Measurements from ENCODE around the gene FAM120A.

The FAM120A gene

DNA sequence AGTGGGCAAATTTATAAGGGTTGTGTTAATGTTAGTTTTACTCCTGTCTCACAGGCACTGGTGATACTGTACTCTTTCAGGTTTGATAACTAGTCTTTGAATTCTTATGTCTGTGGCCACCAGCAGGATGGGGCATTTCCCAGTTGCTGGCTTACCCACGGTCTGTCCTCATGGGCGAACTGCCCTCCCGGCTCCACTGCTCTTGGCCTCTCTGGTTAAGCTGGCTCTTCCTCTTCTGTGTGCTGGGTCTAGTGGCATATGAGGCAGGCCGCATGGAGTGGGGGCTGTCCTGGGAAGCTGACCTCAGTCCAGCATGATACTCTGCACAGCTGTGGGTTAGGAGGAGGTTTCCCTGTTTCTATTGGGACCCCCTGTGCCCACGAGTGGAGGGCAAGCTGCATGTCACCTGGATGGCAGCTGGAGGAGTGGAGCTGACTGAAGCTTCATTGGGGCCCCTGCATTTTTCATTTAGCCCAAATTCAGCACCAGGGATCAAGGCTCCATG is 144.4 kb downstream of the FAM120A start:
- no peak for DNase-seq (ENCODE audit: extremely low read depth, low read depth)
- no peak overlapping the region for H3K4me3 ChIP-seq (replicated peaks; ENCODE audit: low read depth, low read length)
- TF ChIP-seq, protein P1, sequence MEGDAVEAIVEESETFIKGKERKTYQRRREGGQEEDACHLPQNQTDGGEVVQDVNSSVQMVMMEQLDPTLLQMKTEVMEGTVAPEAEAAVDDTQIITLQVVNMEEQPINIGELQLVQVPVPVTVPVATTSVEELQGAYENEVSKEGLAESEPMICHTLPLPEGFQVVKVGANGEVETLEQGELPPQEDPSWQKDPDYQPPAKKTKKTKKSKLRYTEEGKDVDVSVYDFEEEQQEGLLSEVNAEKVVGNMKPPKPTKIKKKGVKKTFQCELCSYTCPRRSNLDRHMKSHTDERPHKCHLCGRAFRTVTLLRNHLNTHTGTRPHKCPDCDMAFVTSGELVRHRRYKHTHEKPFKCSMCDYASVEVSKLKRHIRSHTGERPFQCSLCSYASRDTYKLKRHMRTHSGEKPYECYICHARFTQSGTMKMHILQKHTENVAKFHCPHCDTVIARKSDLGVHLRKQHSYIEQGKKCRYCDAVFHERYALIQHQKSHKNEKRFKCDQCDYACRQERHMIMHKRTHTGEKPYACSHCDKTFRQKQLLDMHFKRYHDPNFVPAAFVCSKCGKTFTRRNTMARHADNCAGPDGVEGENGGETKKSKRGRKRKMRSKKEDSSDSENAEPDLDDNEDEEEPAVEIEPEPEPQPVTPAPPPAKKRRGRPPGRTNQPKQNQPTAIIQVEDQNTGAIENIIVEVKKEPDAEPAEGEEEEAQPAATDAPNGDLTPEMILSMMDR (IDR thresholded peaks at IDR 0.05; ENCODE audit: low read depth, low read length, missing control alignments): no peak

DNA sequence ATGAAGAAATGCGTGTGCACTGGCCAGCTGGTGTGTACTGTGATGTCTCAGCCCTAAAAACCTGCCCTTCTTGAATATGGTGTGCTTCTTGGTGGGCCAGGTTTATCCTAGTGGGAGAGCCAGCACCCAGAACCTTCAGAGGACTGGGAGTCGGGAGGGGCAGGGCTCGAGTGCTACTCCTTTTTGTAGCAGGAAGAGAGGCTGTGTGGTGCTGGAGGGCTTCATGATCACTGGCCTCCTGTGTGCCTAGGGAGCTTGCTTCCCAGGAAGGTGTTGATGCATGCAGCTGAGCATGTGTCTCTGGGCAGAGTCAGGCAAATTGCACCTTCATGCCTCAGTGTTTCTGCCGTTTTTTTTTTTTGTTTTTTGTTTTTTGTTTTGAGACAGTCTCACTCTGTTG is 144.9 kb downstream of the FAM120A start:
- no peak for DNase-seq (ENCODE audit: extremely low read depth, low read depth)
- TF ChIP-seq, protein P1 (IDR thresholded peaks at IDR 0.05; ENCODE audit: low read depth, low read length, missing control alignments): no peak
- H3K4me3 ChIP-seq (replicated peaks; ENCODE audit: low read depth, low read length): no peak overlapping the region

DNA sequence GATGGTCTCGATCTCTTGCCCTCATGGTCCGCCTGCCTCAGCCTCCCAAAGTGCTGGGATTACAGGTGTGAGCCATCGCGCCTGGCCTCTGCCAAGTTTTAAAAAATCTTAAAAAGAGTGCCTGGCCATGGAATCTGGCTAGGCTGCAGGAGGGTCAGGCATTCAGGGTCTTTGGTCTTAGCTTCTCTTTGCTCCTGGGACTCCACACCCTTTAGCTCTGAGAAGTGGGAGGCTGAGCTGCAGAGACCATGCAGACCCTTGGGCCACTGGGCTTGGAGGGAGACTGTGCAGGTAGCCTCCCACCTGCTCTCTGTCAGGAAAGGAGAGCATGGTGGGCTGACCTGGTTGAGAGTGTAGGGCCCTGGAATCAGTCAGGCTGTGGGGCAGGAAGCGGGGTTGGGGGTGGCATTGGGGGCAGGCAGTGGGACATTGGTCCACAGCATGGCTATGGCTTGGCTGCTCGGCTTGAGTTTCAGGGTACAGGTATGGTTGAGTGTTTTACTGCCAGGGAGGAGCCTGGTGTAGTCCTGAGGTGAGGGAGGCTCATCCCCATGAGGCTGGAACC is 145.7 kb downstream of the FAM120A start:
- TF ChIP-seq, protein P1 (IDR thresholded peaks at IDR 0.05; ENCODE audit: low read depth, low read length, missing control alignments): no peak
- DNase-seq (ENCODE audit: extremely low read depth, low read depth): no peak
- H3K4me3 ChIP-seq (replicated peaks; ENCODE audit: low read depth, low read length): no peak overlapping the region

DNA sequence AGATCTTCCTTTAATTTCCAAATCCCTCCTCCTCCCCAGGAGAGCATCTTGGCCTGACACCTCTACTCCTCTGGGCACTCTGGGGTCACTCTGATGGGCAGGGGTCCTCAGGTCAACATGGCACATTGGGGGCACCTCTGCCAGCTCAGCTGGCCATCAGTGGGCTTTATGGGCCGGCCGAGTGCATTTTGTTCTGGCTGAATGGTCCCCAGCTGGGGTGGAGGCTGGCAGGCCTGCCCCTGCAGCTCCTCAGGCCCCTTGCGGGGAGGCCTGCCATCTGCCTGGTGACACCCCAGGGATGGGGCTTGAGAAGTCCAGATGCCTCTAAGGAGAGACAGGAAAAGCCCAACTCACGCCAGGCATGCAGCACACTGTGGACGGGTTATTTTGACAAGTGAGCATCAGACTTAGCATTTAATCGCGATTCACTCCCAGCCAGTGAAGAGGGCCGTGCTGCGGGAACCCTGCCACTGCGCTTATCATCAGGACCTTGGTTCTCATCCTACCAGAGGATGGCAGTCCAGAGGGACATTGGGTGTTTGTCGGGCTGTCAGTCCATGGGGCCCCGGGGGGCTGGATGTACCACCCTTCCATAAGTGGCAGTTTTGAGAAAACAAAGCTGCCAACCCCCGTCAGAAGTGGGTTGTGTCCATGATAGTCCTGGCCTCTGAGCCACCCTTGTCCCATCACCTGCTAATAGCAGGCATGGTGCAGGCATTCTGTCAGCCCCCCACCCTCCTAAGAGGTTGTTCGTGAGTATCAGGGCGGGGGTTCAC is 146.6 kb downstream of the FAM120A start:
- TF ChIP-seq, protein P1 (IDR thresholded peaks at IDR 0.05; ENCODE audit: low read depth, low read length, missing control alignments): no peak
- H3K4me3 ChIP-seq (replicated peaks; ENCODE audit: low read depth, low read length): no peak overlapping the region
- DNase-seq (ENCODE audit: extremely low read depth, low read depth): no peak

DNA sequence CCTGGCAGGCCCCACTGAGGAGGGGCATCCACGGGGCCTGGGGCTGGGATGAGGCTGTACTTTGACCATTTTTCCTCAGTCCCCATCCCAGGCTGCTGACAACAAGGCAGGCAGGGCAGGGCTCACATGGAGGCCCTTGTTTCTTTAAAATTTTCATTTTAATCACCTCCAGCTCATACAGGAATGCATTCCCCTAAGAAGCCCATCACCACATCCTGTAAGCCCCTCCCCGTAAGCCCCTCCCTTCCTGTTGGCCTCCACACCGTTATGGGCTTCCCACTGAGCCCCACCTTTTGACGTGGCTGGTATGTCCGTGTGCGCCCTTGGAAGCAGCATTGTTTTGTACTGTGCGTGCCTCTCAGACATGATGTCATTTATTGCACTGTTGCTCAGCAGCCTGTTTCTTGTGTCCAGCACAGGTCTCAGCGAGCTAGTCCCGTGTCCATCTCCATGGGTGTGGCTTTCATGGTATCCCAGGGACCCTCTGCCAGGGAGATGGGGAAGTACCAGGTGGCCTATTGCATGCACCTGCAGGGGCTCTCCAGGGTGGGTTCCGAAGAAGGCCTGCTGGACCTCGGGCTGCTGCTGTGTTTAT is 147.3 kb downstream of the FAM120A start:
- DNase-seq (ENCODE audit: extremely low read depth, low read depth): no peak
- TF ChIP-seq, protein P1 (IDR thresholded peaks at IDR 0.05; ENCODE audit: low read depth, low read length, missing control alignments): no peak
- no peak overlapping the region for H3K4me3 ChIP-seq (replicated peaks; ENCODE audit: low read depth, low read length)

DNA sequence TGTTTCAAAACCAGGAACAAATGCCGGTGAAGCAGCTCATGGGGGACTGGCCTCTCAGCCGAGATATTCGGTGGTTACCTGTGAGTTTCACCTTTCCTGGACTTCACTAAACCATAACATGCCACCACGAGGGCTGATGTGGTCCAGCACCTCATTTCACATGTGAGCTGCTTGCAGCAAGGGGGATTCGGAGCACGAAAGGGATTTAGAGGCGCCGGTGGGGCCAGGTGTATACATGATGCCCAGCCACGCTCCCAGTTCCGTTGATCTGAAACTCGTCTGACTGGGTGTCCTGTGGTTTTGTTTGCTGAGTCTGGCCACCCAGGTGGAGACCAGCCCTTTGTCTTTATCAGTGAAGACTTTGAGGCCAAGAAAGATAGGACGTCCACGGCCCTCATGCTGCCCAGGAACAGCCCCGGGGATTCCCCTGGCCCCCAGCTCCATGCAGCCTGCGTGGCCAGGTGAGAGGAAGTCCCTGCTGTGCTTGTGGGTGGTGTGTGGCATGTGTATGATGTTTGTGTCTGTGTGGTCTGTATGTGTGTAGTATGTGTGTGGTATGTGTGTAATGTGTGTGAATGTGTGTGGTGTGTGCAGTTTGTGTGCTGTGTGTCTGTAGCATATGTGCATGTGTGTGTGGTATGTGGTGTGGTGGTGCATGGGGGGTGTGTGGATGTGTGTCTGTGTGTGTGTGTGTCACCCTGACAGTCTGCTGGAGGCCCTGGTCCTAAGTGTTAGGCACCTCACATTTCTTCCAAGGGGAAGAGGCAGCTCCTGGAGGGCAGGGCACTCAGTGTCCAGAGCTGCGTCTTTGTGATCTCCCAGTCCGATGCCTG is 148.3 kb downstream of the FAM120A start:
- TF ChIP-seq, protein P1 (IDR thresholded peaks at IDR 0.05; ENCODE audit: low read depth, low read length, missing control alignments): no peak
- H3K4me3 ChIP-seq (replicated peaks; ENCODE audit: low read depth, low read length): no peak overlapping the region
- no peak for DNase-seq (ENCODE audit: extremely low read depth, low read depth)

Measured in HFF-Myc (cell line).